Globus pallidus (tissue), 1 donor: ENCODE measurements around the gene ACOXL.
A peak's percentile ranks its signal among the peaks of the same experiment; 100 is the strongest.

Experiments used
- DNase-seq: peaks from one replicate; pipeline ENCODE4 v3.0.0-alpha.2; 2015; ENCODE audit warnings: low spot score

The ACOXL gene

GRCh38 chr2:110755491-110756078 is 23.2 kb downstream of the ACOXL start:
- DNase-seq = no peak

GRCh38 chr2:110759411-110759810 is 27.0 kb downstream of the ACOXL start:
- no peak for DNase-seq

- no peak for DNase-seq
Observed at GRCh38 chr2:110764931-110765330, 32.6 kb downstream of the ACOXL start.

- no peak for DNase-seq
Observed at GRCh38 chr2:110766291-110766690, 33.9 kb downstream of the ACOXL start.

- DNase-seq = no peak
Observed at GRCh38 chr2:110768591-110768990, 36.2 kb downstream of the ACOXL start.

GRCh38 chr2:110770404-110770958 is 38.1 kb downstream of the ACOXL start:
- no peak for DNase-seq

- no peak for DNase-seq
Observed at GRCh38 chr2:110770959-110771431, 38.6 kb downstream of the ACOXL start.

GRCh38 chr2:110771547-110772382 is 39.4 kb downstream of the ACOXL start:
- DNase-seq = no peak

- DNase-seq = no peak
Observed at GRCh38 chr2:110772383-110772755, 40.0 kb downstream of the ACOXL start.

GRCh38 chr2:110773401-110773921 is 41.1 kb downstream of the ACOXL start:
- peak; percentile 36 for DNase-seq

GRCh38 chr2:110774701-110775100 is 42.3 kb downstream of the ACOXL start:
- no peak for DNase-seq

- peak; percentile 42 for DNase-seq
Observed at GRCh38 chr2:110777531-110778311, 45.3 kb downstream of the ACOXL start.

GRCh38 chr2:110780461-110780860 is 48.1 kb downstream of the ACOXL start:
- DNase-seq = no peak

GRCh38 chr2:110783196-110783873 is 51.0 kb downstream of the ACOXL start:
- DNase-seq = no peak

GRCh38 chr2:110784047-110784631 is 51.8 kb downstream of the ACOXL start:
- no peak for DNase-seq

GRCh38 chr2:110785439-110785838 is 53.1 kb downstream of the ACOXL start:
- no peak for DNase-seq

GRCh38 chr2:110788976-110789375 is 56.6 kb downstream of the ACOXL start:
- DNase-seq = peak; percentile 45

GRCh38 chr2:110789706-110790105 is 57.3 kb downstream of the ACOXL start:
- no peak for DNase-seq

- DNase-seq = no peak
Observed at GRCh38 chr2:110790907-110791306, 58.5 kb downstream of the ACOXL start.

GRCh38 chr2:110791435-110791834 is 59.1 kb downstream of the ACOXL start:
- no peak for DNase-seq

- no peak for DNase-seq
Observed at GRCh38 chr2:110793034-110793433, 60.7 kb downstream of the ACOXL start.
